HG03060 (cell line): Measurements from ENCODE around the gene KLRC4.
"Not testable (repeated sequence)": the region's sequence is repeated elsewhere in the genome, so short reads cannot be mapped to it uniquely, and the experiment has no call there.

Experiments used
- ATAC-seq: cut with Tn5 transposase; IDR thresholded peaks from one replicate; pipeline ENCODE4 v1.9.1; 2021; ENCODE audit warnings: low read depth, moderate number of reproducible peaks; ENCODE audit not compliant: unreplicated experiment

The KLRC4 gene, protein sequence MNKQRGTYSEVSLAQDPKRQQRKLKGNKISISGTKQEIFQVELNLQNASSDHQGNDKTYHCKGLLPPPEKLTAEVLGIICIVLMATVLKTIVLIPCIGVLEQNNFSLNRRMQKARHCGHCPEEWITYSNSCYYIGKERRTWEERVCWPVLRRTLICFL

DNA sequence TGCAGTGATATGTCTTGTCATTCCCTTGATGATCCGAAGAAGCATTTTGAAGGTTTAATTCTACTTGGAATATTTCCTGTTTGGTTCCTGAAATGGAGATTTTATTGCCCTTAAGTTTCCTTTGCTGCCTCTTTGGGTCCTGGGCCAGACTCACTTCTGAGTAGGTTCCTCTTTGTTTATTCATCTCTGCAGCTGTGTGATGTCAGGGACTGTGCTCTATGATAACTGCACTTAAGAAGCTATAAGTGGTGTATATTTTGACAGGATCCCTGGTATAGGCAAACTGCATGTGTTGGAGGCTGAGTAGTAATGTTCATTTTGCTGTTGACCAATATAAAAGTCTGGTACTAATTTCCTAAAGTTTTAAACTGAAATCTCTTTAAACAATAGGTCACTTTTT lies at the start of gene KLRC4:
Gene KLRC4 (minus strand): TSS at position 366 of the 400 bp plus-strand sequence. CDS start 182 bp downstream, at position 184.
- no peak for ATAC-seq

DNA sequence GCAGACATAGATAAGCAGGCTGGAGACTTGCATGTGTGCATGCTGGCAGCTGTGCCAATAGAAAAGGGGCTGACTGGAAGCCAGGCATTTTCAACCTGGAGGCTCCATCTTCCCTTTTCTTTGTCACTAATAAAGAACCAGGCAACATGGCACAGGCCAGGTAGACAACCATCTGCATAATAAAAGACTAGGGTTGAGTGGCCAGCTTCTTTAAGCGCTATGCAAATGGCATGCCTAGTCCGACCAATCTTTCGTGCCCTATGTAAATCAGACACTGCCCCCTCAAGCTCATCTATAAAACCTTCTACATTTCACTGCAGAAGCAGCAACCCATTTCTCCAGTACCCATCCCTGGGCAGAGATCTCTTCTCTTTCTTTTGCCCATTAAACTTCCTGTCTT lies 48.2 kb upstream of the KLRC4 start:
- ATAC-seq = no peak

DNA sequence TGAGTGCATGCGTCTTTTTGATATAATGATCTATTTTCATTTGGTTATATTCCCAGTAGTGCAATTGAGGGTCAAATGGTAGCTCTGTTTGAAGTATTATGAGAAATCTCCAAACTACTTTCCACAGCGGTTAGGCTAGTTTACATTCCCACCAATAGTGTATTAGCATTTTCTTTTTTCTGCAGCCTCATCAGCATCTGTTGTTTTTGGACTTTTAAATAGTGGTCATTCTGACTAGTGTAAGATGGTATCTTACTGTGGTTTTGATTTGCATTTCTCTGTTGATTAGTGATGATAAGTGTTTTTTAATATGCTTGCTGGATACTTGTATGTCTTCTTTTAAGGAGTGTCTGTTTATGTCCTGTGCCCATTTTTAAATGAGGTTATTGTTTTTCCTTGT lies 47.3 kb upstream of the KLRC4 start:
- ATAC-seq = no peak

DNA sequence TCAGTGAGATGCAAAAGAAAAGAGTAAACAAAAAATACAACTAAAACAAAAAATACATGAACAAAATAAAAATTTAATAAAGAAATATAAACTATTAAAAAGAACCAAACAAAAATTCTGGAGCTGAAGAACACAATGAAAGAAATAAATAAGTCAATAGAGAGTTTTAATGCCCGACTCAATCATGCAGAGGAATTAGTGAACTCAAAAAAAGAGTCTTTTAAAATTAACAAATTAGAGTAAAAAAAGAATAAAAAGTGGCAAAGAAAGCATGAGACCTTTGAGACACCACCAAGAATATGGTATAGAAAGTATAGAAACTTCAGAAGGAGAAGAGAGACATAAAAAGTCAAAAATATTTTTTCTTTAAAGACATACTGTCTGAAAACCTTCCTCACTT lies 46.2 kb upstream of the KLRC4 start:
- no peak for ATAC-seq

DNA sequence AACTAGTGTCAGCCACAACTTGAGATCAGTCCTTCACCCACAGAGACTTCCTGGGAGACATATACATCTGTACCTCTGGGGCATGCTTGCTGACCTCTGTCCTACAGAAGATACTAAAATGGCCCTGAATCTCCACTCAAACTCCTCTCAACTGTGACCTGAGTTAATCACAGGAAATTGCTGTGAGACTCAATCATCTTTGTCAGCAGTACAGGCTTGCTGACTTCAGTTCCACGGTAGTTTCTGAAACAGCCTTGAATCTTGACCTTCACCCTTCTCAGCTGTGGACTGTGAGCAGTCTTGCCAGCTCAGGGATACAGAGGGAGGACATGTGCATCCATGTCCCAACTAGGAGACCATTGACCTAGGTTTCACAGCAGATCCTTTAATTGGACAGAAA lies 45.0 kb upstream of the KLRC4 start:
- ATAC-seq = no peak

DNA sequence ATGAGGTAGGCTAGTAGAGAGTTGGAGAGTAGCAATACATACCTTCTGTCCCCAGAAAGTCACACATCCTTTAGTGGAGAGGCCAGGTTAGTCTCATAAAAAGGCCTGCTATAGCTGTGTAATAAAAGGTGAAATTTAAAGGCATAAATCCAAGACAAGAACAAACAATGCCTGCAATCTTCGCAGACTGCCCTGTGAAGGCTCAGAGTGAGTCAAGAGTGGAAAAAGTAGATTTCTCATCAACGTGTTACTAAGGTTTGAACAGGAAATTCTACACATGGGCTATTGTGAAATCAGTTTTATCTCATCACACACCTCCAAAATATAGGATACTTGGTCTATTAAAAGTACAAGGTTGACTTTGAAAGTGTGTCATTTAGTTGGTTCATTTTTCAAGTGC lies 43.6 kb upstream of the KLRC4 start, which contains the start of gene KLRC1:
Gene KLRC1 (minus strand): TSS at position 222 of the 400 bp plus-strand sequence. CDS start 2,221 bp downstream, outside the sequence.
- no peak for ATAC-seq

DNA sequence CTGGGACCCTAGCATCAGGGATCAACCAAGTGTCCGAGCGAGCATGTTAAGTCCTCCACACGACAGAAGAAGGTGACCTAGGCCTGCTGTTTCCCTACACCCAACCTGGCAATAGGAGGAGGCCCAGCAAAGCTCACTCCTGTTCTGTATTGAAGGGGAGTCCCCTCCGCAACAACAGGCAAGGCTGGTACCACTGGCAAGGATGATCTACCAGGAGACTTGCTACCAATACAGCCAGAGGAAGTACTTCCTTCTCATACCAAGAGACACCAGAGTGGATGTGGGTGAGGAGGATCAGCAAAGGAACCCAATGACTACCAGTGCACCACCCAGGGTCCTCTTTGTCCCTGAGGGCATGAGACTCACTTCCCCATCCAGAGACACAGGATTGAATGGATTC lies 38.7 kb upstream of the KLRC4 start:
- ATAC-seq = no peak

DNA sequence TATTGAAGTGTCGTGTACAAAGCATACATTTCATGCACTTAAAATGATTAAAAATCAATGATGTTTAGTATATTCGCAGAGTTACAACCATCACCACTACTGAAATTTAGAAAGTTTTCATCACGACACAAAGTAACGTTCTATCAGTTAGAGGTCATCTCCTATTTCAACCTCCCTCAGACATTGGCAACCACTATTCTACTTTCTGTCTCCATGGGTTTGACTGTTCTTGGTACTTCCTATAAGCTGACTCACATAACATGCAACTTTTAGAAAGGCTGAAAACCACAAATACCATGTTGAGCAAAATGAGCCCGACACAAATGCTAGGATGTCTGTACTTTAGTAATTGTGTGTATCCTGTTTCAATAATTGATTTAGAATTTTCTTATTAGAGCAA lies 36.5 kb upstream of the KLRC4 start:
- ATAC-seq = not testable (repeated sequence)

DNA sequence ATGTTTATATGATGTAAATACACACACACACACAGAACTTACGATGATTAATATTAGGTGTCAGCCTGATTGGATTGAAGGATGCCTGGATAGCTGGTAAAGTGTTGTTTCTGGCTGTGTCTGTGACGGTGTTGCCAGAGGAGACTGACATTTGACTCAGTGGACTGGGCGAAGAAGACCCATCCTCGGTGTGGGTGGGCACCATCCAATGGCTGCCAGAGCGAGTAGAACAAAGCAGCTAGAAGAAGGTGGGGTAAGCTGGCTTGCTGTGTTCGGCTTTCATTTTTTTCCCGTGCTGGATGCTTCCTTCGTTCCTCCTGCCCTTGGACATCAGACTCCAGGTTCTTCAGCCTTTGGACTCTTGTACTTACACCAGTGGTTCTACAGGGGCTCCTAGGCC lies 31.6 kb upstream of the KLRC4 start:
- ATAC-seq = not testable (repeated sequence)

DNA sequence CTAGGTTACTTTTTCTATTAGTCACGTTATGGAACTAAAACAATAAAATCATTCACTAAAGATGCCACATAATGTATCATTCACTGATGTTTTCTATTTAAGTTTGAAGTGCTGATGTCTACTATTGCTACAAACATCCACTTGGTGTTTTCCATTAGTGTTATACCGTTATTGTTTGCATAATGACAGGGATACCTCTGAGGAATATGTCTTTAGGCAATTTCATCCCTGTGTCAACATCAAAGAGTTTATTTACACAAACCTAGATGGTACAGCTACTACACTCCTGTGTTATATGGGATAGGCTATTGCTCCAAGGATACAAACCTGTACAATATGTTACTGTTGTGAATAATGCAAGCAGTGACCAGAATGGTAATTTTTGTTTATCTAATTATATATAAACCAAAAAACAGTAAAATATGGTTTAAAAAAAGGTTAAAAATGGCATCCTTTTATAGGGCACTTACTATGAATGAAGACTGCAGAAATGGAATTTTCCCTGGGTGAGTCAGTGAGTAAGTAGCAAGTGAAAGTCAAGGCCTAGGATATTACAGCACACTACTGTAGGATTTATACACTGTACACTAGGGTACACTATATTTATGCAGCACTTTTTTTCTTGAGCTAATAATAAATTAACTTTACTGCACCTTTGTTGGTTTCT lies 30.2 kb upstream of the KLRC4 start:
- not testable (repeated sequence) for ATAC-seq

DNA sequence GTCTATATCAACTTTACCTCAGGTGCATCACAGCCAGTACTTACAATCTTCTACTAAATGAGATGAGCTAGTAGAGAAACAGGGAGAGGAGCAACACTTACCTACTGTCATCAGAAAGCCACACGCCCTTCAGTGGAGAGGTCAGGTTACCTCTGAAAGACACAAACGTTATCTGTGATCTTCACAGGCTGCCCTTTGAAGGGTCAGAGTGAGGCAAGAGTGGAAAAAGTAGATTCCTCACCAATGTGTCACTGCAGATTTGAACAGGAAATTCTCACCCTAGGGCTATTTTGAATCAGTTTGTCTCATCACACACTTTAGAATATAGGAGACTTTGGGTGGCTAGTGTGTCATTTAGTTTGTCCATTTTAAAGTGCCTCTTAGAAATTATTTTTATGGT lies 28.0 kb upstream of the KLRC4 start:
- ATAC-seq = not testable (repeated sequence)

DNA sequence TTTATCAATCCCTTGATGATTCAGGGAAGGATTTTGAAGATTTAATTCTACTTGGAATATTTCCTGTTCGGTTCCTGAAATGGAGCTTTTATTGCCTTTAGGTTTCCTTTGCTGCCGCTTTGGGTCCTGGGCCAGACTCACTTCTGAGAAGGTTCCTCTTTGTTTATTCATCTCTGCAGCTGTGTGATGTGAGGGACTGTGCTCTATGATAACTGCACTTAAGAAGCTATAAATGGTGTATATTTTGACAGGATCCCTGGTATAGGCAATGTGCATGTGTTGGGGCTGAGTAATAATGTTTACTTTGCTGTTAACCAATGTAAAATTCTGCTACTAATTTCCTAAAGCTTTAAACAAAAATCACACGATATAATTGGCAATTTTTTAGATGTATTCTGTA lies 26.3 kb upstream of the KLRC4 start, which contains the start of gene KLRC2:
Gene KLRC2 (minus strand): TSS at position 195 of the 400 bp plus-strand sequence. CDS start 24 bp downstream, at position 171.
- not testable (repeated sequence) for ATAC-seq

DNA sequence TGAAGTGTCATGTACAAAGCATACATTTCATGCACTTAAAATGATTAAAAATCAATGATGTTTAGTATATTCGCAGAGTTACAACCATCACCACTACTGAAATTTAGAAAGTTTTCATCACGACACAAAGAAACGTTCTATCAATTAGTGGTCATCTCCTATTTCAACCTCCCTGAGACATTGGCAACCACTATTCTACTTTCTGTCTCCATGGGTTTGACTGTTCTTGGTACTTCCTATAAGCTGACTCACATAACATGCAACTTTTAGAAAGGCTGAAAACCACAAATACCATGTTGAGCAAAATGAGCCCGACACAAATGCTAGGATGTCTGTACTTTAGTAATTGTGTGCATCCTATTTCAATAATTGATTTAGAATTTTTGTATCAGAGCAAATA lies 21.1 kb upstream of the KLRC4 start:
- not testable (repeated sequence) for ATAC-seq

DNA sequence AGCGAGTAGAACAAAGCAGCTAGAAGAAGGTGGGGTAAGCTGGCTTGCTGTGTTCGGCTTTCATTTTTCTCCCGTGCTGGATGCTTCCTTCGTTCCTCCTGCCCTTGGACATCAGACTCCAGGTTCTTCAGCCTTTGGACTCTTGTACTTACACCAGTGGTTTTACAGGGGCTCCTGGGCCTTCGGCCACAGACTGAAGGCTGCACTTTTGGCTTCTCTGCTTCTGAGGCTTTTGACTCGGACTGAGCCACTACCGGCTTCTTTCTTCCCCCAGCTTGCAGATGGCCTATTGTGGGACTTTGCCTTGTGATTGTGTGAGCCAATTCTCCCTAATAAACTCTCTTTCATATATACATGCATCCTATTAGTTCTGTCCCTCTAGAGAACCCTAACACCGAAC lies 16.4 kb upstream of the KLRC4 start:
- ATAC-seq = not testable (repeated sequence)

DNA sequence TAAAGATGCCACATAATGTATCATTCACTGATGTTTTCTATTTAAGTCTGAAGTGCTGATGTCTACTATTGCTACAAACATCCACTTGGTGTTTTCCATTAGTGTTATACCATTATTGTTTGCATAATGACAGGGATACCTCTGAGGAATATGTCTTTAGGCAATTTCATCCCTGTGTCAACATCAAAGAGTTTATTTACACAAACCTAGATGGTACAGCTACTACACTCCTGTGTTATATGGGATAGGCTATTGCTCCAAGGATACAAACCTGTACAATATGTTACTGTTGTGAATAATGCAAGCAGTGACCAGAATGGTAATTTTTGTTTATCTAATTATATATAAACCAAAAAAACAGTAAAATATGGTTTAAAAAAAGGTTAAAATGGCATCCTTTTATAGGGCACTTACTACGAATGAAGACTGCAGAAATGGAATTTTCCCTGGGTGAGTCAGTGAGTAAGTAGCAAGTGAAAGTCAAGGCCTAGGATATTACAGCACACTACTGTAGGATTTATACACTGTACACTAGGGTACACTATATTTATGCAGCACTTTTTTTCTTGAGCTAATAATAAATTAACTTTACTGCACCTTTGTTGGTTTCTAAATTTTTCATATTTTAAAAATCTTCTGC lies 14.8 kb upstream of the KLRC4 start:
- ATAC-seq = not testable (repeated sequence)

DNA sequence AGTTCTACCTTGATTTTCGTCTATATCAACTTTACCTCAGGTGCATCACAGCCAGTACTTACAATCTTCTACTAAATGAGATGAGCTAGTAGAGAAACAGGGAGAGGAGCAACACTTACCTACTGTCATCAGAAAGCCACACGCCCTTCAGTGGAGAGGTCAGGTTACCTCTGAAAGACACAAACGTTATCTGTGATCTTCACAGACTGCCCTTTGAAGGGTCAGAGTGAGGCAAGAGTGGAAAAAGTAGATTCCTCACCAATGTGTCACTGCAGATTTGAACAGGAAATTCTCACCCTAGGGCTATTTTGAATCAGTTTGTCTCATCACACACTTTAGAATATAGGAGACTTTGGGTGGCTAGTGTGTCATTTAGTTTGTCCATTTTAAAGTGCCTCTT lies 12.6 kb upstream of the KLRC4 start:
- not testable (repeated sequence) for ATAC-seq

DNA sequence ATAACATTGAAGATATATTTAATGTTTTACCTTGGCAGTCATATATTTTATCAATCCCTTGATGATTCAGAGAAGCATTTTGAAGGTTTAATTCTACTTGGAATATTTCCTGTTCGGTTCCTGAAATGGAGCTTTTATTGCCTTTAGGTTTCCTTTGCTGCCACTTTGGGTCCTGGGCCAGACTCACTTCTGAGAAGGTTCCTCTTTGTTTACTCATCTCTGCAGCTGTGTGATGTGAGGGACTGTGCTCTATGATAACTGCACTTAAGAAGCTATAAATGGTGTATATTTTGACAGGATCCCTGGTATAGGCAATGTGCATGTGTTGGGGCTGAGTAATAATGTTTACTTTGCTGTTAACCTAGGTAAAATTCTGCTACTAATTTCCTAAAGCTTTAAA lies 10.8 kb upstream of the KLRC4 start, which contains the start of gene KLRC3:
Gene KLRC3 (minus strand): TSS at position 262 of the 400 bp plus-strand sequence. CDS start 45 bp downstream, at position 217.
- not testable (repeated sequence) for ATAC-seq

DNA sequence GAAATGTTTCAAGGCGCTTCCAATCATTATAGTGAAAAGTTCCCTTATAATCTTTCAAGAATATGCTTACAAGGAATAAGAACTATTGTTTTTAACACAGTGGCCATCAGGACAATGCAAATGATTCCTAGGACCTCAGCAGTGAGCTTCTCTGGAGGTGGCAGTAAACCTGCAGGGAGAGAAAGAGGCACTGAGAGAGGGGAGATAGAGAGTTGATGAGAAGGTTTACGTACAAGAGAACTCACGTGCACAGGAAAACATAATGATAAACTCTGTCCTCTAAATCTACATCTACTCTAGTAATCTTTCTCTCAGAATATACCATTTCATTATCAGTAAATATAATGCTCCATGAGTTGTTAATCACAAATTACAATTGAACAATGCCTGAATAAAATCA lies 715 bp downstream of the KLRC4 start:
- ATAC-seq = no peak

DNA sequence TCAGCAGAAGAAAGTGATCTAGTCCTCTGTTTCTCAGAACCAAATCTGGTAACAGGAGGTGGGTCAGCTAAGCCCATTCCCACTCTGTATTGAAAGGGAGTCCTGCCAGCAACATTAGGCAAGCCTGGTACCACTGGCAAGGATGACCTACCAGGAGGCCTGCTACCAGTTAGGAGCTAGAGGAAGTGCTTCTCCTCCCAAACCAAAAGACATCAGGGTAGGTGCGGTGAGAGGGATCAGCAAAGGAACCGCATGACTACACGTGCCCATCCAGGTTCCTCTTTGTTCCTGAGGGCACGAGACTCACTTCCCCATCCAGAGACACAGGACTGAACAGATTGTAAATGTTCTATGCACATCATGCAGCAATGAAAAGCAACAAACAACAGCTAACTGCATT lies 2.8 kb downstream of the KLRC4 start:
- no peak for ATAC-seq

DNA sequence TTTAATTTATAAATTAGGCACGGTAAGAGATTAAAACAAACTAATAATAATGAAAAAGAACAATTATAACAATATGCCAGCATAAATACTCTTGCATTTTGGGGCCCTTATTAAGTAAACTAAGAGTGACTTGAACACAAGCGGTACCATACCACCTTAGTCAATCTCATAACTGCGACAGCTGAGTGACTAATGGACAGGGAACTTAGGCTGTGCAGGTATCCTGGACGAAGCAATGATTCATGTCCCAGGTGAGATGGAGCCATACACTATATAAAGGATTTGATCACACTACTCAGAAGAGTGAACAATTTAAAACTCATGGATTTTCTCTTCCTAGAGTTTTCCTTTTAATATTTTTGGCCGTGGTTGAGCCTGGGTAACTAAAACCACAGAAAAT lies 4.3 kb downstream of the KLRC4 start:
- ATAC-seq = no peak

DNA sequence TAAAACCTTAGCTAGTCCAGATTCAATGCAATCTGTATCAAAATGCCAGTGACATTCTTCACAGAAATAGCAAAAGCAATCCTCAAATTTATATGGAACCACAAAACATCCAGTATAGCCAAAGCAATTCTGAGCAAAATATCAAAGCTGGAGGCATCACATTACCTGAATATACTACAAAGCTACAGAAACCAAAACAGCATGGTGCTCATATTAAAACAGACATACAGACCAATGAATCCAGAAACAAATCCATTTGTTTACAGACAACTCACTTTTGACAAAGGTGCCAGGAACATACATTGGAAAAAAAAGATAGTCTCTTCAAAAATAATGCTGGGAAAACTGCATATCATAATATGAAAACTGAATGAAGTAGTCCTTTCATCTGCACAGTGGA lies 4.8 kb downstream of the KLRC4 start:
- ATAC-seq = no peak

DNA sequence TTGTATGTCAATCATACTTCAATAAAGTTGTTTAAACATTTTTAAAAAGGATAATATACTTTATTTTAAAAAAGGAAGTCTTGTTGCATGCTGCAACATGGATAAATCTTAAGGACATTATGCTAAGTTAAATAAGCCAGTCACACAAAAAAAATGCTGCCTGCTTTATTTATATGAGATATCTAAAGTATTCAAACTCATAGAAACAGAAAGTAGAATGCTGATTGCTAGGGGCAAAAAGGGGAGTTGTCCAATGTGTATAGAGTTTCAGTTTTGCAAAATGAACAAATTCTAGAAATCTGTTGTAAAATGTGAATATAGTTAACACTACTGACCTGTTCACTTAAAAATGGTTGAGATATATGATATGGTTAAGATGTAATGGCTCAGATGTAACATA lies 8.7 kb downstream of the KLRC4 start:
- no peak for ATAC-seq
